Mononuclear cell (primary cell): ENCODE data around the gene SUOX. TPM values are rescaled to one million over a fixed set of nuclear protein-coding genes. Genes with fewer than 3 reads are reported as not detected.

Experiments used
- H3K27me3 ChIP-seq: 2 replicates; pipeline ENCODE4 v1.6.0; 2011; ENCODE audit warnings: low read length, control low read depth; ENCODE audit not compliant: insufficient read depth
- H3K4me1 ChIP-seq: 2 replicates; pipeline ENCODE4 v1.5.1; 2011; ENCODE audit warnings: mild to moderate bottlenecking, low read length, control low read depth; ENCODE audit not compliant: insufficient read depth
- H3K4me3 ChIP-seq: 2 replicates; pipeline ENCODE4 v1.5.1; 2011; ENCODE audit warnings: mild to moderate bottlenecking, low read length, moderate library complexity
- H3K9me3 ChIP-seq: 2 replicates; pipeline ENCODE4 v1.5.1; 2011; ENCODE audit warnings: low read depth, mild to moderate bottlenecking, control low read depth, low read length
- total RNA-seq: library from RNA; depleted of rRNA; stranded (reverse); fragments of >200 nt; gene quantifications from one replicate; pipeline ENCODE4 v1.2.3, GENCODE V29; 2012

The SUOX gene
- 2.4 TPM for total RNA-seq

DNA sequence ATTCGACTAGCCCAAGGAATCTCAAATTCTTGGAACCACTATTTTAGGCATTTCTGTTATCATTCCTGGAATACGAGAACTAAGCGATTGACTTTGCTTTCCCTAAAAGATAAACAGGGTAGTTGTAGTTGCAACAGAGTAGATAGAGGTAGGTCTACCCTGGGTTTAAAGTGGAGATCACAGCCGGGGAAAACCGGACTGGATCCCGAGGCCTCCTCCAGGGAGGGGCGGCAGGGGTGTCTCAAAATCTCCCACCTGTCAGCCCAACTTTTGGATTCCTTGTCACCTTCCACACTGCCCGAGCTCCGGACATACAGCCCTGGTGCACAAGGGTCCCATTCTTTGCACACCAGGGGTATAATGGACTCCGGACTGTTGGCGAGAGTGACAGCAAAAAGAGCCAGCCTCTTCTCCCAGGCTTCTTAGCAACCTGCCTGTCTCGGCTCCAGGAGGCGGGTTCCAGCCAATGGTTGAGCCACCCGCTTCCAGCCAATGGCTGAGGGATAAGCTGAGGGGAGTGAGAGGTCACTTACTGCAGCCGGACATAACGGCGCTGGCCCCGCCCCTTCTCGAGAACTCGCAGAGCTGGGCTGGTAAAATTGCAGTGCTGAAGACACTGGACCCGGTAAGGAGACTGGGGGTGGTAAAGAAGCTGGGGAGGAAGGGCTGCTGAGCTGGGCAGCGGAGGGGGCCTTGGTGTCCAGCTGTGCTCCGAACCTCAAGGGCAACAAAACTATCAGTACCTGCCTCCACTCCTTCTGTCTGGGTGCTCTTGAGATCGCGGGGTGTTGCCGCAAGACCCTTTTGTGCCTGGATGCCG, at the start of gene SUOX:
Gene SUOX (plus strand): TSS at position 562 of the 820 bp plus-strand sequence. CDS start 4,946 bp downstream, outside the sequence.
- Histone ChIP-seq H3K4me1 (peaks cover 24% of the 10 kb centered on the region), H3K4me3 (peak within 1 kb of the TSS; percentile 41), H3K27me3 (no peaks in the 10 kb centered on the region), H3K9me3 (no peaks in the 10 kb centered on the region)

DNA sequence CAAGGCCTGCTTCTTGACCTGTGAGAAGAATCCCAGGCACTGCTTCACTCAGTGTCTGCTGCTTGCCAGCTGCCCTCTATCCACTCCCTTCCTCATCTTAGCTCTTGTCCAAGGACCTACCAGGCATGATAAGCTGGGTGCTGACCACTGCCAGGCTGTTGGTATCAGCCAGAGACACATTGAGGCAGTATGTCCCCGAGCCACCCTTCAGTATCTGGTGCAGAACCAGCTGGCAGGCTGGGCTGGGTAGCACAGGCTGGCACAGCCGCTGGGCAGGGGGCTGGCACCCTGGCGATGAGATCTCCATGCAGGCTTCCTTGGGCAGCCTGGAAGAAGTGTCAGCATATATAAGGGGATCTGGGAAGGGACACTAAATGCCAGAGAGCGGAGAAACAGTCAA, 41.7 kb upstream of the SUOX start:
- H3K9me3 ChIP-seq: no peaks in the 10 kb centered on the region
- no peak overlapping the region for H3K4me3 ChIP-seq
- H3K4me1 ChIP-seq: no peaks in the 10 kb centered on the region
- no peaks in the 10 kb centered on the region for H3K27me3 ChIP-seq

DNA sequence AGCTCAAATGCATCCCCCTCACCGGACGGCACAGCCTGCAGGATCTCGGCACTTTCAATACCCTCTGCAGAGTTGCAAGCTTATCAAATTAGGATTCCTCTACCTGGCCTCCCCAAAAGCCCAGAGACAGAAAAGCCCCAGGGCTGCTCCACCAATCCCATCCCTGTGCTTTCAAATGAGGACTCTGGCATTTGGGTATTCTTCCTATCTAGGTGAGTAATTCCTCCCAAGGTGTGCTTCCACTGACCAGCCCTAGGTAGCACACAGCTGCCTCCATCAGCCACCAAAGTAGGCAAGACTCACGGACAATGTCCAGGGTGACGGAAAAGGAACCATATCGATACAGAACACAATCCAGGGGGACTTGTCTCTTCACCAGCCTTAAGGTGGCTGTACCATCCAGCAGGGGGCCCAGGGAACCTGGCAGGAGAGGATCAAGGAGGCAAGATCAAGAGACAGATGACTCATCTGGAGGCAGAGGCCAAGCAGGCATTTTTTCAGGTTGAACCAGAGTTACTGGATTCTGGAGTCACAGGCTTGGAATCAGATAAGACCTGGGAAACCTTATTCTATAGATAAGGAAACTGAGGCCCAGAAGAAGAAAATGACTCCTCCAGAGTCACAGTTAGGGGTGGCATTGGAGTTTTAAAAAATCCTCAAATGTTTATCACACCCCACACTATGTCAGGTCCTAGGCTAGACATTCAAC, 41.1 kb upstream of the SUOX start:
- H3K27me3 ChIP-seq: no peaks in the 10 kb centered on the region
- H3K4me1 ChIP-seq: no peaks in the 10 kb centered on the region
- no peak overlapping the region for H3K4me3 ChIP-seq
- no peaks in the 10 kb centered on the region for H3K9me3 ChIP-seq

DNA sequence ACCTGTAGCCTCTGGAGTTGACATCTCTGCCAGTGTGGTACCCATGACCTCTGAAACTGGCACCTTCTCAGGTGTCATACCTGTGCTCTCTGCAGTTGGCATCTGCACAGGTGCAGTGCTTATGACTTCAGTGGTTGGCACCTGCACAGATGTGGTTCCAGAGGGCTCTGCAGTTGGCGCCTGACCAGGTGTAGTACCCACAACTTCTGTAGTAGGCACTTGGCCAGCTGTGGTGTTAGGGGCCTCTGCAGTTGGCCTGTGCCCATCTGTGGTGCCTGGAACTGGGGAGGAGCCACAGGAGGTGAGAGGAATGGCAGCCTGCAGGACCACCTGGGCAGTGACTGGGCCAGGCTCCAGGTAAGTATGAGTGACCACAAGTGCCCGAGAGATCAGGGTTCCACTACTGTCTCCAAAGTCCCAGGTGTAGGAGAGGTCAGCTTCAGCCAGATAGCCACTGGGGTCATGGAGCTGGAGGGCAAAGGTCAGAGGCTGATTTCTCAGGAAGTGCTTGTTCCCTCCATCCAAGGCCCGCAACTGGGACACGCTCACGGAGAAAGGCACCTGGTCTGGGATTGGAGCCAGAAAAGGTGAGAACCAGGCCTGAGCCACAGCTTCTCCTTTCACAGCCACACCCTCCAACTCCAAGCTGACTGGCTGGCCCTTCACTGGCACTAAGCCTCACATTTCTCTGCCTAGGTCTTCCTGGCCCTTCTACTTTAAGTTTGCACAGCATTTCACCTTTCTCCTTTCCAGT, 39.8 kb upstream of the SUOX start:
- Histone ChIP-seq H3K27me3 (no peaks in the 10 kb centered on the region), H3K4me3 (no peak overlapping the region), H3K9me3 (no peaks in the 10 kb centered on the region), H3K4me1 (no peaks in the 10 kb centered on the region)

DNA sequence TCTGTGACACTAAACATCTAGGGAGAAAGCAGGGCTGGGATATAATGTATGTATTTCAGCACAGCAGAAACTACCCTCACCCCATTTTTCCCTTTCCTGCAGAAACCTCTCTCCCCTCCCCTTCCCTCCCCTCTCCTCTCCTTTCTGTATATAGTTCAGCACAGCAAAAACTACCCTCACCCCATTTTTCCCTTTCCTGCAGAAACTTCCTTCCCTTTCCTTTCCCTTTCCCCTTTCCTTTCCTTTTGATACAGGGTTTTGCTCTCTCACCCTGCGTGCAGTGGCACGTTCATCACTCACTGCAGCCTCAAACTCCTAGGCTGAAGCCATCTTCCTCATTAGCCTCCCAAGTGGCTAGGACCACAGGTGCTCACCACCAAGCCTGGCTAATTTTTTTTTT, 33.3 kb upstream of the SUOX start:
- Histone ChIP-seq H3K9me3 (no peaks in the 10 kb centered on the region), H3K4me1 (peaks cover 24% of the 10 kb centered on the region), H3K4me3 (no peak overlapping the region), H3K27me3 (no peaks in the 10 kb centered on the region)

DNA sequence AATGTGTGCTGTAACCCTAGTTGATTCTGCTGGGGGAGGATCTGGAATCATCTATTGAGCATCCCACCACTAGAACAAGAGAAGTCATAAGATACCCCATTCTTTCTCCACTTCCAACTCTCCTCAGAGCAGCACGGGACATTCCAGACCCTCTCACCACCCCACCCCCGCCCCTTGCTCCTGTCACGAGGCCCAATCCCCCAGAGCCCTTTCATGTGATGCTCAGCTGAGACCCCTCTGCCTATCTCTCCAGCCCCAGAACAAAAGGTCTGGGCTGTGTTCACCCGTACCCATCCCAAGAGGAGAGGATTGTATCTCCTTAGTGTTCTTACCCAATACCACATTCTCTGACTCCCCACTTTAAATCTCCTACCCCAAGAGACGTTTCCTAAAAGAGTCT, 31.8 kb upstream of the SUOX start:
- H3K4me3 ChIP-seq: no peak overlapping the region

DNA sequence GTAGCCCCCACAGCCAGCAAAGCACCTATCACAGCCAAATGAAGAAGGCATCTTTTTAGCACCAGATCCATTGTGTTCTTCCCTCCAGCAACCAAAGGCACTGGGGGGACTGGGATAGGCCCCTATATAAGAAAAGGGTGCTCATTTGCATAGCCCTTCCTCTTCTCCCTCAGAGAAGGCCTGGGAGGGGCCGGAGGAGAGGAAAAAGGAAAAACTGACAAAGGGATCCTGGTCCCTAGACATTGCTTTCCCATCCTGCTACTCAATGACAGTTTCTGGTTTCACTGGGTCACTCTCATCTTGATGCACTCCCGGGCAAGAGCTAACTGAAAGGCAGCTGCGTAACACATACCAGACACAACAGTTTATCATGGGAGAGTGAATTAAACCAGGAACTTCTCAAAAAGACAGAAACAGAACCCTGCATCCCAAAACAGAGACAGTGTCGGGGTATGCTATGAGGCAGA, 31.1 kb upstream of the SUOX start, which contains the start of gene PMEL:
Gene PMEL (minus strand): TSS at position 102 of the 467 bp plus-strand sequence. CDS start 31 bp downstream, at position 71.
- peak within 1 kb of the TSS; percentile 77 for H3K4me3 ChIP-seq
- H3K9me3 ChIP-seq: no peaks in the 10 kb centered on the region

More for the DNA sequence above, 31.8 kb upstream of the SUOX start:
- no peaks in the 10 kb centered on the region for H3K9me3 ChIP-seq
- peaks cover 24% of the 10 kb centered on the region for H3K4me1 ChIP-seq
- no peaks in the 10 kb centered on the region for H3K27me3 ChIP-seq

DNA sequence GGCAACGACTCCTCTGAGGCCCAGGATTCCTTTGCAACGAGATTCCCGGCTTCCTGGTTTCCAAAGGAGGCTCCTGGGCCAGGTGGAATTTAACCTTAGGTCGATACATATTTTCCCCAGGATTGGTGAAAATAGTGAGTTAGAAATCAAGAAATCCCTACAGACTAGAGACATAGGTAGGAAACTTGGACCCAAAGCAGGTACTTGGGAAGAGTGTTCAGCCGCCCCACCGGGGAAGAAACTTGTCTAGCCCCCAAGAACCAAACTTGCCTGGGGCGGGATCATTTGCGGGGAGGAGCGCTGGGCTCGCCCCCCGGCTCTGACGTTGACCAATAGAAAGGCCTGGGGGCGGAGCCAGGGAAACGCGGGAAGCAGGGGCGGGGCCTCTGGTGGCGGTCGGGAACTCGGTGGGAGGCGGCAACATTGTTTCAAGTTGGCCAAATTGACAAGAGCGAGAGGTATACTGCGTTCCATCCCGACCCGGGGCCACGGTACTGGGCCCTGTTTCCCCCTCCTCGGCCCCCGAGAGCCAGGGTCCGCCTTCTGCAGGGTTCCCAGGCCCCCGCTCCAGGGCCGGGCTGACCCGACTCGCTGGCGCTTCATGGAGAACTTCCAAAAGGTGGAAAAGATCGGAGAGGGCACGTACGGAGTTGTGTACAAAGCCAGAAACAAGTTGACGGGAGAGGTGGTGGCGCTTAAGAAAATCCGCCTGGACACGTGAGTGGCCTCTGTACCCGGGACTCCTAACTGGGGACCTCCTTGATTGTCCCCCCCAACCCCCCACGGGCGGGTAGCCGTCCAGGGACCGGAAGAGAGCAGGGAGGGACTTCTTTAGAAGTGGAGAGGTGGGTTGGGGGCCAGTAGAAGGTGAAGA, 30.4 kb upstream of the SUOX start, which contains the start of gene CDK2:
Gene CDK2 (plus strand): TSS at position 423 of the 874 bp plus-strand sequence. CDS start 179 bp downstream, at position 602.
- Histone ChIP-seq H3K9me3 (no peaks in the 10 kb centered on the region), H3K27me3 (no peaks in the 10 kb centered on the region), H3K4me1 (peaks cover 24% of the 10 kb centered on the region), H3K4me3 (peak within 1 kb of the TSS; percentile 77)

More for the DNA sequence above, 31.1 kb upstream of the SUOX start, which contains the start of gene PMEL:
- H3K4me1 ChIP-seq: peaks cover 24% of the 10 kb centered on the region
- no peaks in the 10 kb centered on the region for H3K27me3 ChIP-seq

DNA sequence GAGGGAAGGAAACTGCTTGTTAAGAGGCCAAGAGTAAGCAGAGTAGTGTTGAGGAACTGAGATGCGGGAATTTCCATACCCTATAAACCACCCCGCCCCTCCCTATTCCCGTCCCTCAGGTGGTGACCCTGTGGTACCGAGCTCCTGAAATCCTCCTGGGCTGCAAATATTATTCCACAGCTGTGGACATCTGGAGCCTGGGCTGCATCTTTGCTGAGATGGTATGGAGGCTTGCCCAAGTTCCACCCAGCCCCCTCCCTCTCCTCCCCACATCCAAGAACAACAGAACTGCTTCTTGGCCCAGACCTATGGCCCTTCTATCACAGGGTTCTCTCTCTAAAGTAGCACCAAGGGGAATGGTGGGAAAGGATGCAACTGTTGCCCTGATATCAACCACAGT, 27.7 kb upstream of the SUOX start:
- Histone ChIP-seq H3K9me3 (no peaks in the 10 kb centered on the region), H3K27me3 (no peaks in the 10 kb centered on the region), H3K4me1 (peaks cover 36% of the 10 kb centered on the region), H3K4me3 (no peak overlapping the region)

DNA sequence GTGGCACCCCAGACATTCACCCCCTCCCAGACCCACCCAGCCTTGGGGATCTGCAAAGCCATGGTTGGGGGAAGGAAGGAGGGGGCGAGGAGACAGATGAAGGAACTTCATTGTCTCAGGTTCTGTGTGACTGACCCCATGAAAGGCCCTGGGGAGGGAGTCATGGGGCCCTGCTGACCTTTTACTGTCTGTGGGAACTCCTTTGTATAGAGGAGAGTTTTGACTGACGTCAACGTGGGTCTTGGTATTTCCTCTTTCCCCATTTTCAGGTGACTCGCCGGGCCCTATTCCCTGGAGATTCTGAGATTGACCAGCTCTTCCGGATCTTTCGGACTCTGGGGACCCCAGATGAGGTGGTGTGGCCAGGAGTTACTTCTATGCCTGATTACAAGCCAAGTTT, 26.3 kb upstream of the SUOX start:
- H3K27me3 ChIP-seq: no peaks in the 10 kb centered on the region
- no peaks in the 10 kb centered on the region for H3K9me3 ChIP-seq
- no peak overlapping the region for H3K4me3 ChIP-seq
- peaks cover 49% of the 10 kb centered on the region for H3K4me1 ChIP-seq

DNA sequence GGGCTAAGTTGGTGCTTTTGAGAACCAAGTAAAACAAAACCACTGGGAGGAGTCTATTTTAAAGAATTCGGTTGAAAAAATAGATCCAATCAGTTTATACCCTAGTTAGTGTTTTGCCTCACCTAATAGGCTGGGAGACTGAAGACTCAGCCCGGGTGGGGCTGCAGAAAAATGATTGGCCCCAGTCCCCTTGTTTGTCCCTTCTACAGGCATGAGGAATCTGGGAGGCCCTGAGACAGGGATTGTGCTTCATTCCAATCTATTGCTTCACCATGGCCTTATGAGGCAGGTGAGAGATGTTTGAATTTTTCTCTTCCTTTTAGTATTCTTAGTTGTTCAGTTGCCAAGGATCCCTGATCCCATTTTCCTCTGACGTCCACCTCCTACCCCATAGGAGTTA, 25.0 kb upstream of the SUOX start:
- no peaks in the 10 kb centered on the region for H3K27me3 ChIP-seq
- H3K9me3 ChIP-seq: no peaks in the 10 kb centered on the region
- peaks cover 48% of the 10 kb centered on the region for H3K4me1 ChIP-seq
- H3K4me3 ChIP-seq: no peak overlapping the region

DNA sequence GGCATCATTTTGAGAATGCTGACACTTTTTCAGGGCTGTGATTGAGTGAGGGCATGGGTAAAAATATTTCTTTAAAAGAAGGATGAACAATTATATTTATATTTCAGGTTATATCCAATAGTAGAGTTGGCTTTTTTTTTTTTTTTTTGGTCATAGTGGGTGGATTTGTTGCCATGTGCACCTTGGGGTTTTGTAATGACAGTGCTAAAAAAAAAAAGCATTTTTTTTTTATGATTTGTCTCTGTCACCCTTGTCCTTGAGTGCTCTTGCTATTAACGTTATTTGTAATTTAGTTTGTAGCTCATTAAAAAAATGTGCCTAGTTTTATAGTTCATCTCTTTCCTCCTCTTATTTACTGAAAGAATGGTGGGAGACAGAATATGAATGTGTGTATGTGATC, 24.6 kb upstream of the SUOX start:
- peaks cover 48% of the 10 kb centered on the region for H3K4me1 ChIP-seq
- peak overlapping the region; percentile 85 for H3K4me3 ChIP-seq
- H3K9me3 ChIP-seq: no peaks in the 10 kb centered on the region
- H3K27me3 ChIP-seq: no peaks in the 10 kb centered on the region

DNA sequence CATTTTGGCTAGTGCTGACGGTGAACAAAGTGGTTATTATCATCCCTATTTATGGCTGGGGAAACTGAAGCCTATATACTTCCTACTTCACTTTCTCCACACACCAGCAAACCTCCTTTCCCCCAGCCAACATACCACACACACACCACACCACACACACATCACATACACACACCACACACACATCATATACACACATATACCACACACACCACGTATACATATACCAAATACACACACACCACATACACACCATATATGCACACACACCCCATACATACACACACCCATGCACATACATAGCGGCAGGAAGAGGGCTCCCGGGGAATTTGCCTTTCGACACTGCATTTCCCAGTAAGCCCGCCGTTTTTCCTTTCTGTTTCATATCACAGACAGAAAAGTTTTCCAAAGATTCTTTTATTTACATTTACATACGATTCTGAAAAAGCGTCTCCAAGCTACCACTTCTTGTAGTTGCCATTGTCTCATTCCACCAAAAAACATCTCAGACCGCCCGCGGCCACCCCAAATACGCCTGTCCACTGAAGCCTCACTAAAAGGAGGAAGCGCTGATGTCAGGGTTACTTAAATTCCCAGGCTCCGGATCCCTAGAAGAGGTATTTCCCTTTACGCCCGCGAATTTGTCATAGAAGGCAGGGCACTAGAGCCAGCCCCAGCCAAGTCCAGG, 24.0 kb upstream of the SUOX start:
- no peaks in the 10 kb centered on the region for H3K27me3 ChIP-seq
- no peaks in the 10 kb centered on the region for H3K9me3 ChIP-seq
- H3K4me3 ChIP-seq: peak overlapping the region; percentile 85
- peaks cover 49% of the 10 kb centered on the region for H3K4me1 ChIP-seq
